NCI-H2227 treated with DMSO at 0.1 percent for 48 hours (cell line): ENCODE data around the gene CAPG.

Experiments used
- DNase-seq: peaks from one replicate; lab custom pipeline; 2025; lab: John Stamatoyannopoulos, UW

Gene CAPG

GRCh38 chr2:85438201-85439024, 28.2 kb upstream of the CAPG start:
- DNase-seq, result peak; percentile 69

GRCh38 chr2:85437488-85438200, 27.5 kb upstream of the CAPG start:
- peak; percentile 83 for DNase-seq

GRCh38 chr2:85436836-85437487, 26.8 kb upstream of the CAPG start:
- no peak for DNase-seq

- no peak for DNase-seq
Observed at GRCh38 chr2:85435981-85436835, 26.0 kb upstream of the CAPG start.

GRCh38 chr2:85435220-85435958, 25.2 kb upstream of the CAPG start:
- DNase-seq, result no peak

GRCh38 chr2:85434696-85435095, 24.5 kb upstream of the CAPG start:
- DNase-seq, result no peak

- DNase-seq, result no peak
Observed at GRCh38 chr2:85433511-85434089, 23.4 kb upstream of the CAPG start.

- DNase-seq, result no peak
Observed at GRCh38 chr2:85431570-85432205, 21.5 kb upstream of the CAPG start.

- peak; percentile 90 for DNase-seq
Observed at GRCh38 chr2:85430752-85431569, 20.8 kb upstream of the CAPG start.

GRCh38 chr2:85429924-85430289, 19.7 kb upstream of the CAPG start:
- DNase-seq, result no peak

GRCh38 chr2:85429213-85429923, 19.2 kb upstream of the CAPG start:
- no peak for DNase-seq

GRCh38 chr2:85428343-85428881, 18.2 kb upstream of the CAPG start:
- no peak for DNase-seq

GRCh38 chr2:85427300-85427835, 17.2 kb upstream of the CAPG start:
- no peak for DNase-seq

- DNase-seq, result no peak
Observed at GRCh38 chr2:85425588-85425987, 15.4 kb upstream of the CAPG start.

- DNase-seq, result no peak
Observed at GRCh38 chr2:85423525-85423924, 13.4 kb upstream of the CAPG start.

GRCh38 chr2:85422072-85422457, 11.9 kb upstream of the CAPG start:
- DNase-seq, result no peak

GRCh38 chr2:85421260-85422071, 11.3 kb upstream of the CAPG start:
- peak; percentile 37 for DNase-seq
